HFFc6 (cell line): ENCODE results near the gene SREBF1. TPM values are rescaled to one million over a fixed set of nuclear protein-coding genes. Genes with fewer than 3 reads are reported as not detected.
A peak's percentile ranks its signal among the peaks of the same experiment; 100 is the strongest.

Experiments used
- DNase-seq: peaks from one replicate; pipeline ENCODE4 v3.0.0-alpha.2; 2018
- H3K27ac Mint-ChIP-seq: 2 replicates; pipeline ENCODE4 v1.8.0; 2020; ENCODE audit warnings: mild to moderate bottlenecking, mixed read lengths
- H3K27me3 Mint-ChIP-seq: 2 replicates; pipeline ENCODE4 v1.8.0; 2021; ENCODE audit warnings: mild to moderate bottlenecking, moderate library complexity, mixed read lengths; ENCODE audit not compliant: insufficient read depth
- H3K36me3 Mint-ChIP-seq: 2 replicates; pipeline ENCODE4 v1.8.0; 2021; ENCODE audit warnings: low read depth, mixed read lengths
- H3K4me1 Mint-ChIP-seq: 2 replicates; pipeline ENCODE4 v1.8.0; 2020; ENCODE audit warnings: low read depth, mixed read lengths
- H3K4me3 Mint-ChIP-seq: 2 replicates; pipeline ENCODE4 v1.8.0; 2020; ENCODE audit warnings: mild to moderate bottlenecking, moderate library complexity, mixed read lengths
- H3K9me3 Mint-ChIP-seq: 2 replicates; pipeline ENCODE4 v1.8.0; 2020; ENCODE audit warnings: mild to moderate bottlenecking, mixed read lengths
- CTCF ChIP-seq: fragments of 200-600 bp; sonication (generic); IDR thresholded peaks from 2 replicates; pipeline ENCODE4 v1.5.0; 2021; ENCODE audit warnings: antibody characterized with exemption, mild to moderate bottlenecking
- total RNA-seq, 6 experiments: library from RNA; stranded (reverse); fragmentation: NEBNext Ultra II Directional; extraction: Animal tissue kit (Norgen Biotek cat#: 25700); gene quantifications; 2 replicates in 1 of 6; 3 replicates in 5 of 6; pipeline ENCODE4 v1.2.3, GENCODE V29; 2021

SREBF1 gene
- total RNA-seq, 6 experiments from 2014 or later: 34.9 to 51.7 (median 40.5) TPM

GRCh38 chr17:17807440-17807839 lies 29.3 kb downstream of the SREBF1 start:
- H3K27me3 Mint-ChIP-seq: peaks cover 19% of the 10 kb centered on the region
- peak overlapping the region; percentile 18; the same call in 1 of the 2 replicates for H3K27ac Mint-ChIP-seq
- peaks cover 6% of the 10 kb centered on the region; the same call in 1 of the 2 replicates for H3K4me1 Mint-ChIP-seq
- H3K36me3 Mint-ChIP-seq: peaks cover 19% of the 10 kb centered on the region
- H3K4me3 Mint-ChIP-seq: no peak overlapping the region
- DNase-seq: no peak
- no peak for TF ChIP-seq CTCF
- H3K9me3 Mint-ChIP-seq: no peaks in the 10 kb centered on the region

- peaks cover 6% of the 10 kb centered on the region; the same call in 1 of the 2 replicates for H3K4me1 Mint-ChIP-seq
- no peak for DNase-seq
- no peak for TF ChIP-seq CTCF
- H3K4me3 Mint-ChIP-seq: no peak overlapping the region
- H3K9me3 Mint-ChIP-seq: no peaks in the 10 kb centered on the region
- H3K27ac Mint-ChIP-seq: no peak overlapping the region
- H3K27me3 Mint-ChIP-seq: peaks cover 14% of the 10 kb centered on the region
- H3K36me3 Mint-ChIP-seq: peaks cover 19% of the 10 kb centered on the region
Measured at GRCh38 chr17:17806611-17807274, 30.0 kb downstream of the SREBF1 start.

- Mint-ChIP-seq H3K4me3 (peak overlapping the region; percentile 20; the same call in 1 of the 2 replicates), H3K4me1 (peaks cover 6% of the 10 kb centered on the region; the same call in 1 of the 2 replicates), H3K36me3 (peaks cover 19% of the 10 kb centered on the region), H3K27me3 (peaks cover 14% of the 10 kb centered on the region), H3K27ac (peak overlapping the region; percentile 64), H3K9me3 (no peaks in the 10 kb centered on the region)
- TF ChIP-seq CTCF: no peak
- no peak for DNase-seq
Measured at GRCh38 chr17:17806035-17806434, 30.8 kb downstream of the SREBF1 start.

GRCh38 chr17:17805575-17805974 lies 31.2 kb downstream of the SREBF1 start:
- Mint-ChIP-seq H3K4me3 (no peak overlapping the region; the same call in 1 of the 2 replicates), H3K4me1 (peaks cover 6% of the 10 kb centered on the region; the same call in 1 of the 2 replicates), H3K36me3 (peaks cover 19% of the 10 kb centered on the region), H3K9me3 (no peaks in the 10 kb centered on the region), H3K27me3 (peaks cover 14% of the 10 kb centered on the region), H3K27ac (peak overlapping the region; percentile 64)
- no peak for TF ChIP-seq CTCF
- DNase-seq: no peak

- no peak overlapping the region for H3K4me3 Mint-ChIP-seq
- H3K36me3 Mint-ChIP-seq: peaks cover 19% of the 10 kb centered on the region
- TF ChIP-seq CTCF: no peak
- no peak for DNase-seq
- H3K27me3 Mint-ChIP-seq: peaks cover 14% of the 10 kb centered on the region
- H3K4me1 Mint-ChIP-seq: peaks cover 6% of the 10 kb centered on the region; the same call in 1 of the 2 replicates
- no peak overlapping the region; the same call in 1 of the 2 replicates for H3K27ac Mint-ChIP-seq
- no peaks in the 10 kb centered on the region for H3K9me3 Mint-ChIP-seq
Measured at GRCh38 chr17:17804007-17804406, 32.8 kb downstream of the SREBF1 start.
